A375 (cell line): ENCODE results near the gene CFAP65. TPM values are rescaled to one million over a fixed set of nuclear protein-coding genes. Genes with fewer than 3 reads are reported as not detected.

Source experiments
- small RNA-seq: library from RNA; depleted of rRNA; stranded (forward); fragments of <200 nt; gene quantifications from one replicate; pipeline ENCODE3, GENCODE V24; 2014
- total RNA-seq: library from RNA; depleted of rRNA; stranded (reverse); fragments of >200 nt; shearing (Covaris generic); gene quantifications from 2 replicates; pipeline ENCODE4 v1.2.3, GENCODE V29; 2014; rRNA removed

The CFAP65 gene
- 0.08 TPM in 1 of 2 replicates, not detected in the other for total RNA-seq

GRCh38 chr2:219041252-219041651, at the start of gene CFAP65:
CFAP65 (minus strand) TSS chr2:219041516; CDS start chr2:219039048, 2,468 bp downstream.

GRCh38 chr2:219060821-219061791, 19.8 kb upstream of the CFAP65 start, which contains the start of gene IHH:
IHH (minus strand) TSS chr2:219060921; CDS start chr2:219060467, 454 bp downstream.

GRCh38 chr2:218993345-218994315, 47.7 kb downstream of the CFAP65 start, which contains the start of gene CRYBA2:
CRYBA2 (minus strand) TSS chr2:218993422; CDS start chr2:218993176, 246 bp downstream.

GRCh38 chr2:218985021-218985324, 56.3 kb downstream of the CFAP65 start, which contains the start of gene FEV:
FEV (minus strand) TSS chr2:218985184; CDS start chr2:218985075, 109 bp downstream.

GRCh38 chr2:218959141-218959731, 82.1 kb downstream of the CFAP65 start, which contains the start of gene CDK5R2:
CDK5R2 (plus strand) TSS chr2:218959666; CDS start chr2:218959821, 155 bp downstream.

Small RNAs within 50 kb of the gene (small RNA-seq; reads per million reads assigned to genes)
- not detected for gene MIR3131
- not detected for gene MIR375

Other genes starting within 250 kb of the CFAP65 start
- gene PRKAG3, start 209.7 kb downstream of the CFAP65 start, total RNA-seq = not detected in 2 replicates
- gene WNT6, start 181.7 kb downstream of the CFAP65 start, total RNA-seq = not detected in 2 replicates
- gene WNT10A, start 160.7 kb downstream of the CFAP65 start, total RNA-seq = not detected in 2 replicates
- gene CDK5R2, start 81.8 kb downstream of the CFAP65 start, total RNA-seq = 0.03 TPM in 1 of 2 replicates, not detected in the other
- not detected in 2 replicates for gene FEV, start 56.3 kb downstream of the CFAP65 start, total RNA-seq
- 4.2 TPM in 1 of 2 replicates, not detected in the other for gene CRYBA2, start 48.1 kb downstream of the CFAP65 start, total RNA-seq
- not detected in 2 replicates for gene IHH, start 19.4 kb upstream of the CFAP65 start, total RNA-seq
- 9.2 and 12.6 TPM in 2 replicates for gene NHEJ1, start 119.3 kb upstream of the CFAP65 start, total RNA-seq
- 0.19 and 0.42 TPM in 2 replicates for gene SLC23A3, start 128.5 kb upstream of the CFAP65 start, total RNA-seq
- gene CNPPD1, start 135.4 kb upstream of the CFAP65 start, total RNA-seq = 21.7 and 25.0 TPM in 2 replicates
- 22.8 and 23.2 TPM in 2 replicates for gene RETREG2, start 136.8 kb upstream of the CFAP65 start, total RNA-seq
- 17.7 and 22.0 TPM in 2 replicates for gene ZFAND2B, start 165.3 kb upstream of the CFAP65 start, total RNA-seq
- 24.7 and 25.5 TPM in 2 replicates for gene ABCB6, start 177.4 kb upstream of the CFAP65 start, total RNA-seq
- 38.7 and 42.7 TPM in 2 replicates for gene ATG9A, start 188.1 kb upstream of the CFAP65 start, total RNA-seq
- gene ANKZF1, start 188.3 kb upstream of the CFAP65 start, total RNA-seq = 33.5 and 40.4 TPM in 2 replicates
- 10.8 and 14.0 TPM in 2 replicates for gene GLB1L, start 203.9 kb upstream of the CFAP65 start, total RNA-seq
- 10.3 and 12.0 TPM in 2 replicates for gene STK16, start 204.0 kb upstream of the CFAP65 start, total RNA-seq
- gene TUBA4B, start 211.7 kb upstream of the CFAP65 start, total RNA-seq = not detected in 2 replicates
- 0.11 and 0.75 TPM in 2 replicates for gene TUBA4A, start 212.4 kb upstream of the CFAP65 start, total RNA-seq
- gene DNAJB2, start 237.8 kb upstream of the CFAP65 start, total RNA-seq = 14.3 and 22.2 TPM in 2 replicates